Adrenal gland (tissue), 5 donors: ENCODE results near the gene TADA2A.

ENCODE experiments used
- POLR2A ChIP-seq, 2 donors: fragments of 450-650 bp; IDR thresholded peaks; one replicate each; pipeline ENCODE4 v1.6.1; 2017; ENCODE audit warnings: antibody characterized with exemption in 2 of 2, mild to moderate bottlenecking in 2 of 2, moderate library complexity in 1 of 2
- TF ChIP-seq, protein P1 (sequence below), 6 experiments: fragments of 450-650 bp in 4 of 6; fragments of 200-600 bp in 2 of 6; sonication (generic) in 1 of 6; IDR thresholded peaks; 1 replicate in 5 of 6; 2 replicates in 1 of 6; pipeline versions ENCODE4 v1.5.1 to v1.8.0; 2016 to 2021; ENCODE audit warnings: antibody characterized with exemption in 6 of 6, mild to moderate bottlenecking in 2 of 6, moderate library complexity in 1 of 6
- donor health status: DM: no; HTN: no; CAD: no.

DNA sequence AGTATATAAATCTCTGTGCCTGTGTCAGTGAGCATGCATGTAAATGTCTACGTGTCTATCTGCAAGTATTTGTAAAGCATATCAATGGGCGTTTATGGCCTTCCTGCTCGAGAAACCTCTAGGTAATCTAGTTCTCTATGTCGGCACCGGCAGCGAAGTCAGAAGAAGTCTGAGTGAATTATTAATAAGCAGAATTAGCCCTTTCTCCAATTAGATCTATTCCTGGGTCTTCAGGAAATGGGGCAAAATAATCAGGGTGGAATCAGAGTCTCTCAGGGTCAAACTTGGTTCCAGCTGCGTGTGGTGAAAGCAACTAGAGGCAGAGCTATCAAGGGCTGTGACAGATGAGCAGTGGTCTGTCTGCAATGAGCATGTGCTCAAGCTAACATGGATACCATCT is 31.0 kb upstream of the TADA2A start, which contains the start of gene C17orf78:
- TF ChIP-seq, protein P1, sequence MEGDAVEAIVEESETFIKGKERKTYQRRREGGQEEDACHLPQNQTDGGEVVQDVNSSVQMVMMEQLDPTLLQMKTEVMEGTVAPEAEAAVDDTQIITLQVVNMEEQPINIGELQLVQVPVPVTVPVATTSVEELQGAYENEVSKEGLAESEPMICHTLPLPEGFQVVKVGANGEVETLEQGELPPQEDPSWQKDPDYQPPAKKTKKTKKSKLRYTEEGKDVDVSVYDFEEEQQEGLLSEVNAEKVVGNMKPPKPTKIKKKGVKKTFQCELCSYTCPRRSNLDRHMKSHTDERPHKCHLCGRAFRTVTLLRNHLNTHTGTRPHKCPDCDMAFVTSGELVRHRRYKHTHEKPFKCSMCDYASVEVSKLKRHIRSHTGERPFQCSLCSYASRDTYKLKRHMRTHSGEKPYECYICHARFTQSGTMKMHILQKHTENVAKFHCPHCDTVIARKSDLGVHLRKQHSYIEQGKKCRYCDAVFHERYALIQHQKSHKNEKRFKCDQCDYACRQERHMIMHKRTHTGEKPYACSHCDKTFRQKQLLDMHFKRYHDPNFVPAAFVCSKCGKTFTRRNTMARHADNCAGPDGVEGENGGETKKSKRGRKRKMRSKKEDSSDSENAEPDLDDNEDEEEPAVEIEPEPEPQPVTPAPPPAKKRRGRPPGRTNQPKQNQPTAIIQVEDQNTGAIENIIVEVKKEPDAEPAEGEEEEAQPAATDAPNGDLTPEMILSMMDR (IDR thresholded peaks at IDR 0.05) = no peak
- TF ChIP-seq POLR2A (IDR thresholded peaks at IDR 0.05) = no peak
